Measurements from ENCODE around the gene TMEM191C. TPM values are rescaled to one million over a fixed set of nuclear protein-coding genes. Genes with fewer than 3 reads are reported as not detected.
A peak's percentile ranks its signal among the peaks of the same experiment; 100 is the strongest.
"Not testable (repeated sequence)": the region's sequence is repeated elsewhere in the genome, so short reads cannot be mapped to it uniquely, and the experiment has no call there.

The TMEM191C gene
- total RNA-seq, 2 donors from 2014 or later: 0.51 to 0.81 TPM

DNA sequence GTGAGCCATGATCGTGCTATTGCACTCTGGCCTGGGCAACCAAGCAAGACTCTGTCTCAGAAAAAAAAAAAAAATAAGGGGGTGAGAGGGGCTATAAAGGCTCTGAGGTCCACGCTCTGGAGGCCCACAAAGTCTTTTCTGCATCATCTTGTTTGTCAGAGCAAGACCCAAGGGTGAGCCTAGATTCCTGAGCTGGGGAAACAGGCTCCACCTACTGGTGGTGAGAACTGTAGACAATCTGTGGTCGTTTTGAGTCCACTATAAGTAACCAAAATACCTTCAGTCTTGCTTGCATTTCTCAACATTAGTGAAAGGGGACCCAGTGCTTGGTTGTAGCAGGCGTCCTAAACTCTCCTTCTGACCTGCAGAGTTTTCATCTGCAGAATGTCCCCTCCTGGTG is 4.5 kb upstream of the TMEM191C start:
- DNase-seq (ENCODE audit: low spot score); intact Hi-C loops (cut with DNase I): not testable (repeated sequence)

DNA sequence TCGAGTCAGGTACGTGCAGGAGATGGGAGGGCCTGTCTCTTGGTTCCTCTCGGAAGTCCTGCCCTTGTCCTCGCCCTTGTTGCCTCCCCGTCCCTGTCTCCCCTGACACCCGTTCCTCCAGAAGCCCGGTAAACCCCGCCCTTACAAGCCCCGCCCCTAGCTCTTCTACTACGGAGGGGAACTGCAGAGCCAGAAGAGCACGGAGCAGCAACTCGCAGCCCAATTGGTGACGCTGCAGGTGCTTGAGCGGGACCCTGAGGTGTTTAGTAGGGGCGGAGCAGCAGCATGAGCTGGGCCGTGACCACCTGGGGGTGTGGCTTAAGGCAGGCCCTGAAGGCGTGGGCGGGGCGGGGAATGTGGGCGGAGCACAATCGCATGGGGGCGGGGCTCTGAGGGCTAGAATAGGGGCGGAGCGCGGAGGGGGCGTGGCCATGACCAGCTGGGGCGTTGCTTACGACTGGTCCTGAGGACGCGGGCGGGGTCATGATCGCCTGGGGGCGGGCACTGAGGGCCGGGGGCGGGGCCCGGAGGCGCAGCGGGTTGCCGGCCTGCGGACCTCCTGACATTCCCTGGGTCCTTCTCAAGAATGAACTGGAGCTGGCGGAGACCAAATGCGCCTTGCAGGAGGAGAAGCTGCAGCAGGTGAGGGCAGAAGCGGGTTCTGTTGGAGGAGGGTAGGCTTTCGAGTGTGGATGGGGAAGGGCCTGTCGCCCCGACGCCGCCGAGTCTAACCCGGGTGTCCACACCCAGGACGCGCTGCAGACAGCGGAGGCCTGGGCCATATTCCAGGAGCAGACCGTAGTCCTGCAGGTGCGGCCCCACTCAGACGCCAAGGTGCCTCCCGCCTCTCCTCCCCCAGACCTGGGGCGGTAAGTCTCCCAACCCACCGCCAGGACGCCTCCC is 1.3 kb downstream of the TMEM191C start:
- intact Hi-C loops (cut with DNase I): not testable (repeated sequence)
- peak; percentile 97 for DNase-seq (ENCODE audit: low spot score)

DNA sequence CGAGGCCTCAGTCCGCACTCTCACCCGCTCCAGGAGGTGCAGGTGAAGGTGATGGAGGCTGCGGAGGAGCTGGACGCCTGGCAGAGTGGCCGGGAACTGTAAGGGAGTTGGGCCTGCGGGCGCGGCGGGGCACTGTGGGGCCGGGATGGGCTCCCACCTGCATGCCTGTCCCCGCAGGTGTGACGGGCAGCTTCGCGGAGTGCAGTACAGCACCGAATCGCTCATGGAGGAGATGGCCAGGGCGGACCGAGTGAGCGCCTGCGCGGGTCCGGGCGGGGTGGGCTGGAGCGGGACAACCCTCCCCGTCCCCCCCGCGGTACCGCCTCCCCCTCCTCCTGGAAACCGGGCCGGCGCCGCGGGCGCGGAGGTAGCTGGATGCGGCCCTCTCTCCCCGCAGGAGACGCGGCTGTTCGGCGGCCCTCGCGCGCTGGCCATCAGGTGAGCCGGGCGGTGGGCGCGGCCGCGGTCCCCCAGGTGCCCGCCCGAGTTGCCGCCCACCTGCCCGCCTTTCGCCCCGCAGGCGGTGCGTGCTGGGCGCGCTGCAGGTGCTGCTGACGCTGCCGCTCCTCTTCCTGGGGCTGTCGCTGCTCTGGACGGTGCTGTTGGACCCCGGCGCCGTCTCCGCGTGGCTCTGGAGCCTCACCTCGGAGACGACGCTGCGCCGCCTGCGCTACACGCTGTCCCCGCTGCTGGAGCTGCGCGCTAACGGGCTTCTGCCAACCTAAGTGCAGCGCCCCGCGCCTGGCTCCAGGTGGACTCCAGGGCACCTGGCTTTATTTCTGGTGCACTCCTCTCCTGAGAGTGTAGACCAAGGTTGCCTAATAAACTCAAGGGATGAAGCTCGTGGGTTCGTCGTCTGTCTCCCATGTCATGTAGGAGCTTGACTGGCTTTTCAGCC is 2.2 kb downstream of the TMEM191C start:
- intact Hi-C loops (cut with DNase I); DNase-seq (ENCODE audit: low spot score): not testable (repeated sequence)

DNA sequence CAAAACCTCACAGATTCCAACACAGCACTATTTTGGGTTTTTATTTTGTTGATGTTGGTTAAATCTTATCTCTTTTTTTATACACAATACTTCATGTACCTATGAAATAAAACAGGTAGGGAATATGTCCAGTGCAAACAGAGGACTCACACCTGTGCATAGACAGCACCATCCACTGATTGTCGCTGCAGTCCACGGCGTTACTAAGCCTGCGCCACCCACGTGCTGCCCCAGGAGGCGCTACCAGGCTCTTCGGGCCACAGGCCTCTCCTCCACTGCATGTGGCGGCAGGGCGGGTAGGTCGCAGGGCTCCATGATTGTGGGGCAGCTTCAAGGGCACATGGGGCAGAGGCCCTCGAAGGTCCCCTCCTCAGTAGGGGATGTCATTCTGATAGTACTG is 5.8 kb downstream of the TMEM191C start:
- intact Hi-C loops (cut with DNase I): not testable (repeated sequence)

DNA sequence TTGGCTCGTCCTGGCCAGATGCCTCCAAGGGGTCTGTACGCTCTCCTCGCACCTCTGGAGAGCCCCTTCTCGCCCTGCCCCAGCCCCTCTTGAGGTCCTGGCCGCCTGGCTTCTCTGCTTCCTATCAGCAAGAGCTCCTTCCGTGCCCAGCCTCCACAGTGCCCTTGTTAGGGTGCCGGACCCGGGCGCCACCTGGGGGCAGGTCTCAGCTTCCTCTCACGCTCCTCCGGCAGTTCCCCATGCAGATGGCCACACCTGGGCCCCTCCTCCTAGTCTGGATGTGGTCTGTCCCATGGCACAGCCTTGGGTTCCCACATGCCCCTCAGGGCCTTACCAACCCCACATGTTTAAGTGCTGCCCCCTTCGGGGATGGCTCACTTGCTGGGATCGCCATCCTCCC is 6.5 kb downstream of the TMEM191C start:
- intact Hi-C loops (cut with DNase I); DNase-seq (ENCODE audit: low spot score): not testable (repeated sequence)

More for the DNA sequence above, 5.8 kb downstream of the TMEM191C start:
- DNase-seq (ENCODE audit: low spot score): not testable (repeated sequence)

DNA sequence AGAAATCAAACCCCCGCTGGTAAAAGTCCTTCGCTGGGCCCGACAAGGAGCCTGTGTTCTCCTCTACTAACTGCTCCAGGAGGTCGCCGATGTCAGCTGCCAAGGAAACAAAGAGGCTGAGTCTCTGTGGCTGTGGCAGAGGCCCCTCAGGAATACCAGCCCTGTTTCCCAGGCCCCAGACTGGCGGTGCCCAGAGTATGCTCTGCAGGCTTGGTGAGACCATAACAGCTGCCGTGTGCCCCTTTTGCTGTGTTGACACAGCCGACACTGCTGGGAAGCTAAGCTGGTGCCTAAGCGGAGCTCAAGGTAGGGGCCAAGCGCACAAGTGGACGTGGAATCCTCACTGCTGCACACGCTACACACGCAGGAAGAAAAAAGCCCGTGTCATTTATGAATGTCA is 16.9 kb downstream of the TMEM191C start:
- DNase-seq (ENCODE audit: low spot score); intact Hi-C loops (cut with DNase I): not testable (repeated sequence)

DNA sequence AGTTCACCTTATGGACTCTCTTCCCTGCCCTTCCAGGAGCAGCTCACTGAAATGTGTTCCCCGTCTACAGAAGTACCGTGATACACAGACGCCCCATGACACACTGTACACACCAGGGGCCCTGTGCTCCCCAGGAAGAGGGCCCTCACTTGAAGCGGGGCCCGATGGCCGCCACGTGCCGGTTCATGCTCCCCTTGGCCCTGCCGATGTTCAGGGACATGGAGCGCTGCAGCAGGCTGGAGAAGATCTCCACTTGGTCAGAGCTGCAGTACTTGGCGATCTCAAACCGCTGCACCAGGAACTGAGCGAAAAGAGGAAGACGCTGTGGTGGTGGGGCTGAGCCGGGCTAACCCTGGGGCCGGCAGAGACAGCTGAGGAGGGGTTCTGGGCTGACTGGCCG is 20.5 kb downstream of the TMEM191C start:
- intact Hi-C loops (cut with DNase I); DNase-seq (ENCODE audit: low spot score): not testable (repeated sequence)

DNA sequence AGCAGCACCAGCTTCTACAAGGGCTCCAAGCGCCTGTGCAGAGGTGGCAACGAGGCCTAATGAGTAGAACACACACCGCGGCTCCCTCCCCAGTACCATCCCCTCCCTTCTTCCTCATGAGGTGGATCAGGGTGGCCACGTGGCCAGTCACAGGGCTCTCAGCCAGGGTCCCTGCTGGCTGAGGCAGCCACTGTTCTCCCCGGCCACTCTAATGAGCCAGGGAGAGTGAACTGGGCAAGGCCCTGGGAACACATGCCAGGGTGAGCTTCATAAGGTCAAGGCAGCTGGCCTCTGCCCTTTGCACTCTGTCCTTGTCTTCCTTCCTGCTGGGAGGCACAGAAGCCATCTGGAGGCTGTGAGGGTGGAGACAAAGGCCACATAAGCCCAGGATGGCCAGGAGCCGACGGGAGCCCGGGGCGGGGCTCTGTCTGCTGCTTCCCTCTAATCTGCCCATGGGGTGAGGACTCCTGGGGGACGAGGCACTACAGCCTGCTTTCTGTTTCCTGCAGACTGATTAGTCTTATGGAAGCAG is 22.0 kb downstream of the TMEM191C start:
- intact Hi-C loops (cut with DNase I): not testable (repeated sequence)

DNA sequence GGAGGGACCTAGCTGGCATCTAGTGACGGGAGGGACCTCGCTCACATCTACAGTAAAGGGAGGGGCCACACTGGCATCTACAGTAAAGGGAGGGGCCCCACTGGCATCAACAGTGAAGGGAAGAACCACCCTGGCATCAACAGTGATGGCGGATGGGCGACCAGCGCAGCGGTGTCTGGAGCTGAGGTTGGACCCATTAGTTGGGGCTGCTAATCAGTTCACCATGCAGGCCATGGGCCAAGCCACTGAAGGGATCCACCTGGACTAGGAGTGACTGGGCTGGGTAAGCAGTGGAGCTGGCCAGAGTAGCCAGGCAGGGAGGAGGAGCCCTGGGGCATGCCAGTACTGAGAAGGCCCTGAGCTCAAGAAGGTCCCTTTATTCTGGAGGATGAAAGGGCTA is 23.4 kb downstream of the TMEM191C start:
- peak; percentile 52 for DNase-seq (ENCODE audit: low spot score)

More for the DNA sequence above, 22.0 kb downstream of the TMEM191C start:
- DNase-seq (ENCODE audit: low spot score): not testable (repeated sequence)

DNA sequence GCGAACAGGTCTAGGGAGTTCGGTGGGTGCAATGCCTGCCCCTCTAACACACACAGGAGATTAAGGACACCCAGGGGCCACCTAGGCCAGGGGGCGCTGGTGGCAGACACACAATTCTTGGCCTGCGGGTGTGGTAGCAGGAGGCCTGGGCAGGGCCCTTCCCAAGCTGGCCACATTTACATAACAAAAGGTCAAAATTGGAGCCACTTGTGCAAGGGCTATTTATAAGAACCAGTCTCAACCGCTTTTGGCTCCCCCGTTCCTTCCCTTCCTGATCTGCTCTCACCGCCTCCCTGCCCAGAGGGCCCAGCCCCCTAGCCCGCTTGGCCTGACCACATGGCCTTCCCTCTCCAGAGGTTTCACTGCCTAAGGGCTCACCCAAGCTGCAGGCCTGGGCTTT is 25.1 kb downstream of the TMEM191C start:
- intact Hi-C loops (cut with DNase I); DNase-seq (ENCODE audit: low spot score): not testable (repeated sequence)

More for the DNA sequence above, 23.4 kb downstream of the TMEM191C start:
- intact Hi-C loops (cut with DNase I): not testable (repeated sequence)

DNA sequence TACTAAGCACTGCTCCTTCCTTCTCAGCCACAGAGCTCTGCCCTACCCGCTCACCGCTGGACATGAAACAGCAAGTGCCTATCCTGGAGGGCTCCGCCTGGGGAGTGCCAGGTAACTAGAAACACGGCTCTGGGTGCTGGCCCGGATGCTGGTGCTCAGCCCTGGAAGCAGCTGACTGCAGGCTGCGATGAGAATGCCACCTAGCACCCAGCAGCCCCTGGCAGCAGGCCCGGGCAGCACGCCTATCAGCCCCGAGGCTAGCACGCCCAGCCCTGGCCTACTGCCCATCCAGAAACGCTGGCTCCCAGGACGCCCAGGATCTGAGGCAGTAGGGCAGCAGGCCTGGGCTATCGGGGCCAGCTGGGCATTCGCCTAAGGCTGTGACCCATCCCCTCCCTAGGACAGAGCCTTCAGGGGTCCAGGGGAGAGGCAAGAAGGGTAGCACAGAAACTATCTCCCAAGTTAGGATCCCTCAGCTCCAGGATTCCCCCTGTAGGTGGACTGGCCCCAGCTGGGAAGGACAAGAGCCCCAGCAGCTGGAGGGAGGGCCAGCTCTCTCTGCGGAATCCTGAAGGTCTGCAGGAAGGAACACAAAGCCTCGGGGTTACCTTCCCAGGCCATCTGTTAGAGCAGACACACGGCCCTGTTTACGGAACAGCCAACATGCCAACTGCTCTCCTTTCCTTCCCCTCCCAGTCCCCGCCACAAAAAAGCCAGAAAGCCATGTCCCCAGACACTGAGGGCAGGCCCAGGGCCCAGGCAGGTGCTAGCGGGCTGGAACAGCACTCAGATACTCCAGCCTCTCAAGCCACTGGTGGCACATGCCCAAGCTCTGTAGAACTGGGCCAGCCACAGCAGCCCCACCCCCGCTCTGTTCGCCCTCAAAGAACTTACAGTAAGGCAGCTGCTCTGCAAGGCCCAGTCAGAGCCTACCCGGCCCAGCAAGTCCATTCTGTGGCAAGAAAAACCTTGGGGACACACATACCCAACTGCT is 26.9 kb downstream of the TMEM191C start:
- DNase-seq (ENCODE audit: low spot score); intact Hi-C loops (cut with DNase I): not testable (repeated sequence)

DNA sequence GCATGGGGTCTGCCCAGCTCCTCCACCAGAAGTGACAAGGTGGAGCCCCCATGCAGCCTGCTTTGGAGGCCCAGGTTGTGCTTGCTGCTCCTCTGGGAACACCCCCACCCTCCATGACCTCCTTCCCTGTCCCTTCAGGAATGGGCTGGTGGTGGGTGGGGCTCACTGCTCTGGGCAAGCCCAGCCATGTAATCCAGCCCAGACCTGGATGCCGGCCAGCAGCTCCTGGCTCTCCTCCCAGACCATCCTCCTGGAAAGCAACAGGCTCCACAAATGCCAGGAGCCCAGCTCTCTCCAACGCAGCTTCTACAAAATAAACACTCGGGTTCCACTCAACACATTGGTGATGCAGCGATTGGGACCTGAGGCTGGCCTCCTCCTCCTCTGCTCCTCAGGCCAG is 30.8 kb downstream of the TMEM191C start:
- intact Hi-C loops (cut with DNase I); DNase-seq (ENCODE audit: low spot score): not testable (repeated sequence)

DNA sequence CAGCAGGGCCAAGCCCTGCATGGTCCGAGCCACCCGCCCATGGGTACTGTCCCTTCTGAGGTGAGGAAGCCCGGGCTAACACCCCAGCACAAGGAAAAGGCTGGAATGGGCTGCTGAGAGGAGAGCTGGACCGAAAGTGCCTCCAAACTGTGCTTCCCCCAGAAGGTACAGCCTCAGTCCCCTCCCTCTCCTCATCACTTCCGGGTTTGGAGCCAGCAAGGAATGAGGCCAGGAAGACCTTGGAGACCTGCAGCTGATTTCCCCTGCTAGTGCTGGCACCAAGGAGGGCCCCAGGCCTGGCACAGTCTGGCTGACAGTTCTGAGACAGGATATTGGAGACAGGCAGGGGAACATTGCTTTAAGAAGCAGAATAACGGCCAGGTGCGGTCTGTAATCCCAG is 31.3 kb downstream of the TMEM191C start:
- intact Hi-C loops (cut with DNase I); DNase-seq (ENCODE audit: low spot score): not testable (repeated sequence)

DNA sequence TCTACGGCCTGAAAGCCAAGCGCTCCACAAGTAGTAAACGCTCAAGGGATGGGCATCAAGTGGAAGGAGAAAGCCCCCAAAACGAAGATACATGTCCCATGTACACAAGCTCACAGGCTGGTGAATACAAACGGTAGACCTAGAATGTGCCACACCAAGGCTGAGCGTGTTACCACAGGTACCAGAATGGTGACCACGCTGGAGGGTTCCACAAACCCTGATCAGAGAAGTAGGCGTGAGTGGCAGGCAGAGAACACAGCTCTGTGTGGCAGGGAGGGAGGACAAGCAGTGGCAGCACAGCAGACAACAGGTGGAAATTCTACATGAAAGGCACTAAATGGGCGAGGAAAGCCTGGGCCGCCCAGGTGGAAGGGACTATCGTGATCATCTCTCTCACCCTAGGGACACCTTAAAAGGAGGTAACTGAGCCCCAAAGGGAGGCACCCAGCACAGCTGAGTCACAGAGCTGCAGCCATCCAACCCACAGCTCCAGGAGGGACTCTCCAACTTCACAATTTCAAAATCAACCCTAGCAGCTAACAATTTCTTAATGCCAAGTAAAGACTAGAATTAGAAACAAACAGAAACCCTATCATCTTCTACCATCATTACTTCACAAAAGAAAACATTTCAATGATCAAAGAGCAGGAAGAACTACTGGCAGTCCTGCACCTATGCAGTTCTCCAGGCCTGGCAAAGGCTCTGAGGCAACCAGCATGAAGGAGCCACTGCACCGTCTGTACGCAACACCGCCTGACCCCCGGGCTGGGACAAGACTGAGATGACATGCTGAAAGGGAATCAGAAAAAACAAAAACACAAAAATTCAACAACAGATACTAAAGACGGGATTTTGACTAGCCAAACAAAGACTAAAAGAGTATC is 32.7 kb downstream of the TMEM191C start:
- DNase-seq (ENCODE audit: low spot score); intact Hi-C loops (cut with DNase I): not testable (repeated sequence)

DNA sequence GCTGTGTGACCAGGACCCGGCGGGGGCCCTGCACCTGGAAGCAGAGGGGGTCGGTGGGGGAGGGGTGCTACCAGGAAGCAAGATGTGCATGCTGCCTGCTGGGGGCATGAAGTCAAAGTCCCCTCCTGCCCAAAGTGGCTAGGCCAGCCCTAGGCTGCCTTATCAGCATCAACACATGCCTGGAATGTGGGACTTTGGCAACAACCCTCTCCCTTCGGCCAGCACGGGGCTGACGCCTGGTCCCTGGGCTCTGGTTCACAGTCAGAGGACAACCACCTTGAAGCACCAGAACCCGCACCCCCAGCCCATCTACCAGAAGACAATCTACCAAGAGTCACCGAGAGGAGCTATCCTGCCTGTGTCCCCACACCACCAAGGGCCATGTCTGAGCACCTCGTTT is 43.2 kb downstream of the TMEM191C start:
- DNase-seq (ENCODE audit: low spot score); intact Hi-C loops (cut with DNase I): not testable (repeated sequence)

DNA sequence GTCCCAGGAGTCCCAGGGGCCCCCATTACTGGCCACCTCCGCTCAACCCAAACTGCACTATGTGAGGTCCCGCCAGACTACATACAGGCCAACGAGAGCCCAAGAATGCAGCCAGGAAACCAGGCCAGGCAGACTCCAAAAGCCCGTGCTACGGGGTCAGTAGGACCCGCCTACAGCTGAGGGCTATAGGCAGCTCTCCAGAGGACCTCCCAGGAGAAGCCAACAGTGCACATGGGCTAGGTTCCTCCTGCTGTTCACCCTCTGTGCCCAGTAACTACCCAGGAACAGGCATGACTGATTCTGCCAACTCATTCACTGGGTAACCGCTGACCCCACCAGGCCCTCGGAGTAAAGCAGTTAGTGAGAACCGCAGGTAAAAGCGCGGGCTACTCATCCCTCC is 44.8 kb downstream of the TMEM191C start:
- DNase-seq (ENCODE audit: low spot score): not testable (repeated sequence)

DNA sequence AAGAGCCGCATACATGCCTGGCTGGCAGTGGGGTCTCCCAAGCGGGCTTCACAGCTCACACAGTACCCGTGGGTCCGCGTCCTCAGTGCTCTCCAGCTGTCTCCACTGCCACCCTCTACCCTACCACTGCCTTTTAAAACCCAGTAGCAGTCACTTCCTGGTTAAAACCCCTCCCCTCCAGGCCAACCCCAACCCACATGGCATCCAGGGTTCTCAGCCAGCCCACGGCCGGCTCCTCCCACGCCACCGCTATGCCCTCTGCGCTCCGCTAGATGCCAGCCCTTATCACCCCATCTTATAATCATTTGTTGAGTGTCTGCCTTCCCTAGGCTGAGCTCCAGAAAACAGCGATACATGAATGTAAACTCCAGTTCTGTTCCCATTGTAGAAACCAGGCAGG is 46.9 kb downstream of the TMEM191C start:
- intact Hi-C loops (cut with DNase I); DNase-seq (ENCODE audit: low spot score): not testable (repeated sequence)

More for the DNA sequence above, 44.8 kb downstream of the TMEM191C start:
- intact Hi-C loops (cut with DNase I): not testable (repeated sequence)

Data from posterior vena cava (tissue), 2 donors.